GM12878 (cell line): Measurements from ENCODE around the gene RARB. TPM values are rescaled to one million over a fixed set of nuclear protein-coding genes. Genes with fewer than 3 reads are reported as not detected.

Experiments
- ATAC-seq: fragments of 200-7000 bp; cut with Tn5 transposase; 3 replicates; pipeline ENCODE4 v1.9.1; 2020; ENCODE audit warnings: mild to moderate bottlenecking, moderate library complexity
- BruUV-seq: library from RNA; stranded (reverse); fragments of 400-500 nt; replicated peaks from 2 replicates; lab custom pipeline; 2021; lab: Mats Ljungman, UMichigan
- CTCF ChIA-PET: fragments of 300-600 bp; sonication (Branson Sonifier 250); formaldehyde crosslinking; extraction: SDS; loops from one replicate; lab custom pipeline; 2021; ENCODE audit warnings: inconsistent platforms; lab: Yijun Ruan, JAX
- POLR2A ChIA-PET: fragments of 350-600 bp; formaldehyde crosslinking; extraction: SDS; loops from one replicate; lab custom pipeline; 2021; ENCODE audit warnings: inconsistent platforms; lab: Charles Lee
- RAD21 ChIA-PET: fragments of 300-600 bp; sonication (Branson Sonifier 250); formaldehyde crosslinking; loops from one replicate; lab custom pipeline; 2023; ENCODE audit warnings: antibody characterized with exemption; ENCODE audit not compliant: unreplicated experiment; lab: Charles Lee
- SMC1A ChIA-PET: fragments of 300-600 bp; sonication (Branson Sonifier 250); formaldehyde crosslinking; loops from one replicate; lab custom pipeline; 2023; ENCODE audit not compliant: unreplicated experiment, uncharacterized antibody; lab: Charles Lee
- DNase-seq: peaks from one replicate; pipeline ENCODE4 v3.0.0-alpha.2; 2011; ENCODE audit warnings: low read depth, low spot score
- FAIRE-seq: peaks from 3 replicates; lab custom pipeline; 2011; peaks lifted over from hg19 to GRCh38; lab: Jason Lieb, UNC
- H2AFZ ChIP-seq: 2 replicates; pipeline ENCODE4 v1.6.0; 2011; ENCODE audit warnings: low read depth, low read length, control low read depth; ENCODE audit not compliant: control insufficient read depth
- H3K27ac ChIP-seq: 2 replicates; pipeline ENCODE4 v1.5.1; 2011; ENCODE audit warnings: control low read depth; ENCODE audit not compliant: control insufficient read depth, insufficient read depth
- H3K27me3 ChIP-seq, 2 experiments: replicated peaks in 1 of 2; 2 replicates each; pipeline versions ENCODE4 v1.6.0 to v1.6.1; 2011; ENCODE audit warnings: low read length in 1 of 2; ENCODE audit not compliant: control insufficient read depth in 2 of 2, insufficient read depth in 2 of 2
- H3K36me3 ChIP-seq, 2 experiments: 2 replicates each; pipeline ENCODE4 v1.5.1; 2011; ENCODE audit warnings: low read length in 1 of 2; ENCODE audit not compliant: control insufficient read depth in 2 of 2, insufficient read depth in 2 of 2
- H3K4me1 ChIP-seq: 2 replicates; pipeline ENCODE4 v1.6.1; 2011; ENCODE audit warnings: mild to moderate bottlenecking, low read length, moderate library complexity, mixed read lengths; ENCODE audit not compliant: control insufficient read depth, insufficient read depth
- H3K4me2 ChIP-seq: 2 replicates; pipeline ENCODE4 v1.6.0; 2011; ENCODE audit warnings: control low read depth; ENCODE audit not compliant: control insufficient read depth, insufficient read depth
- H3K4me3 ChIP-seq: fragments of 200-600 bp; sonication (generic); 2 replicates; pipeline ENCODE4 v1.5.1; 2016
- H3K79me2 ChIP-seq: 2 replicates; pipeline ENCODE4 v1.6.0; 2011; ENCODE audit warnings: low read length; ENCODE audit not compliant: control insufficient read depth, insufficient read depth
- H3K9ac ChIP-seq: 2 replicates; pipeline ENCODE4 v1.8.0; 2011; ENCODE audit warnings: low read length, control low read depth, mixed read lengths; ENCODE audit not compliant: control insufficient read depth, insufficient read depth
- H3K9me3 ChIP-seq: replicated peaks from 3 replicates; pipeline ENCODE4 v1.5.1; 2011; ENCODE audit warnings: mild to moderate bottlenecking, low read length; ENCODE audit not compliant: control insufficient read depth, insufficient read depth
- H4K20me1 ChIP-seq: 2 replicates; pipeline ENCODE4 v1.6.0; 2011; ENCODE audit not compliant: control insufficient read depth, insufficient read depth
- ATF2 ChIP-seq: IDR thresholded peaks from 2 replicates; pipeline ENCODE4 v1.6.1; 2012; ENCODE audit warnings: low read length, inconsistent platforms
- BCL3 ChIP-seq: IDR thresholded peaks from 2 replicates; pipeline ENCODE4 v1.6.1; 2011; ENCODE audit warnings: borderline replicate concordance, low read depth, mild to moderate bottlenecking, moderate library complexity, low read length; ENCODE audit not compliant: insufficient read depth, poor library complexity, severe bottlenecking
- CEBPZ ChIP-seq: fragments of 150-350 bp; IDR thresholded peaks from 2 replicates; pipeline ENCODE4 v1.6.1; 2016; ENCODE audit warnings: low read depth, low read length
- CHD2 ChIP-seq: IDR thresholded peaks from 2 replicates; pipeline ENCODE4 v1.6.1; 2011; ENCODE audit warnings: low read depth, low read length, improper control_type of control experiment, borderline replicate concordance
- JUND ChIP-seq: IDR thresholded peaks from 2 replicates; pipeline ENCODE4 v1.6.1; 2012; ENCODE audit warnings: low read depth, mild to moderate bottlenecking, low read length, improper control_type of control experiment, moderate library complexity
- MEF2B ChIP-seq: fragments of 450-650 bp; IDR thresholded peaks from 2 replicates; pipeline ENCODE4 v1.6.1; 2018; ENCODE audit warnings: mild to moderate bottlenecking, moderate library complexity; ENCODE audit not compliant: partially characterized antibody, poor library complexity, severe bottlenecking
- NR2C1 ChIP-seq: fragments of 450-650 bp; IDR thresholded peaks from 2 replicates; pipeline ENCODE4 v1.6.1; 2017; ENCODE audit warnings: antibody characterized with exemption, mild to moderate bottlenecking, moderate library complexity
- NR2F1 ChIP-seq: fragments of 450-650 bp; conservative IDR thresholded peaks from 2 replicates; pipeline ENCODE4 v1.6.1; 2017; ENCODE audit warnings: mild to moderate bottlenecking
- RELA ChIP-seq: fragments of 450-650 bp; IDR thresholded peaks from 2 replicates; pipeline ENCODE4 v1.8.0; 2014; ENCODE audit warnings: borderline replicate concordance; ENCODE audit not compliant: partially characterized antibody
- SIN3A ChIP-seq: IDR thresholded peaks from 2 replicates; pipeline ENCODE4 v1.6.1; 2012; ENCODE audit warnings: low read depth, low read length, improper control_type of control experiment
- SKIL ChIP-seq: fragments of 450-650 bp; IDR thresholded peaks from 2 replicates; pipeline ENCODE4 v1.6.1; 2017; ENCODE audit warnings: mild to moderate bottlenecking, low read depth, inconsistent platforms; ENCODE audit not compliant: poor library complexity, severe bottlenecking
- ZBTB4 ChIP-seq: fragments of 450-650 bp; formaldehyde crosslinking; IDR thresholded peaks from 2 replicates; pipeline ENCODE4 v1.4.0; 2022; ENCODE audit warnings: mild to moderate bottlenecking, moderate library complexity
- WGBS: methylation state at CpG from one replicate; pipeline ENCODE4 v1.1.6; 2016; ENCODE audit warnings: low lambda C conversion rate; ENCODE audit not compliant: insufficient replicate concordance, insufficient coverage; ENCODE audit errors: missing lambda C conversion rate; 5-methylcytosine and 5-hydroxymethylcytosine counted together
- in situ Hi-C: fragments of 300-500 bp; cut with MboI; formaldehyde crosslinking; loops from 9 replicates; pipeline ENCODE4 v1.14.3; 2018; ENCODE audit warnings: mixed read lengths
- intact Hi-C: fragments of 100-400 bp; cut with micrococcal nuclease; formaldehyde crosslinking; loops from one replicate; pipeline ENCODE4 v1.14.2; 2022; ENCODE audit not compliant: unreplicated experiment
- polyA plus RNA-seq, 11 experiments: library from polyadenylated mRNA; depleted of rRNA in 4 of 11; unstranded in 6 of 11; stranded (reverse) in 5 of 11; fragments of >200 nt; fragmentation: Nextera tagmentation in 4 of 11; fragmentation: Illumina TruSeq in 1 of 11; extraction: Ambion mirVana in 4 of 11; extraction: Trizol in 1 of 11; gene quantifications; 1 replicate in 1 of 11; 2 replicates in 10 of 11; pipeline versions ENCODE4 v1.2.1 to v1.2.3, GENCODE V29; 2011 to 2016; ENCODE audit warnings: inconsistent platforms in 2 of 11, missing spikeins in 2 of 11, low read depth in 1 of 11
- total RNA-seq, 4 experiments: library from RNA; depleted of rRNA in 3 of 4; stranded (reverse); fragments of >200 nt in 3 of 4; fragmentation: Illumina TruSeq in 1 of 4; extraction: Trizol in 1 of 4; gene quantifications; 2 replicates each; pipeline versions ENCODE4 v1.2.1 to v1.2.3, GENCODE V29; 2013 to 2021

Gene RARB
- total and polyA plus RNA-seq, 10 of the 15 experiments (the other 5 are each of a cell fraction or from before 2014, with no cell fraction given): 0.05 to 0.06 TPM; not detected in 8

- Histone ChIP-seq H3K79me2 (no peaks in the 10 kb centered on the region), H3K36me3 (no peaks in the 10 kb centered on the region), H2AFZ (no peak overlapping the region), H3K27me3 (0 out of 4 replicates have a peak, but pooled peaks cover 0 to 2% of the 10 kb centered on the region in 2 experiments), H3K4me3 (no peak overlapping the region), H3K9ac (no peak overlapping the region), H3K9me3 (no peaks in the 10 kb centered on the region), H4K20me1 (no peaks in the 10 kb centered on the region), H3K4me1 (no peaks in the 10 kb centered on the region), H3K27ac (no peak overlapping the region), H3K4me2 (no peak overlapping the region)
- intact Hi-C loops: no loop called here
- ChIA-PET SMC1A (interaction anchor here (0.7 kb wide), 1 partner anchor 44 kb away, joined by 3 read pairs; no protein-coding TSS in a partner anchor), RAD21 (no interaction called here), POLR2A (no interaction called here), CTCF (no interaction called here)
- FAIRE-seq (no peak), DNase-seq (no peak), ATAC-seq (no peak)
- in situ Hi-C loops: no loop called here
- WGBS: 0% methylated on average over 3 of the region's 3 CpGs
- no TSS peak for BruUV-seq
- TF ChIP-seq MEF2B (no peak), BCL3 (no peak), SIN3A (no peak), NR2C1 (no peak), RELA (no peak), NR2F1 (no peak), JUND (no peak), ATF2 (no peak), CEBPZ (no peak), ZBTB4 (CRISPR knock-in tag) (no peak), SKIL (no peak), CHD2 (no peak)
Measured at GRCh38 chr3:25552251-25552650, 124.2 kb downstream of the RARB start.
